Measurements from ENCODE around the gene TLE4. TPM values are rescaled to one million over a fixed set of nuclear protein-coding genes. Genes with fewer than 3 reads are reported as not detected.

TLE4 gene
- total and polyA plus RNA-seq, 10 of the 15 experiments (the other 5 are each of a cell fraction or from before 2014, with no cell fraction given) = 5.3 to 53.3 (median 23.3) TPM

DNA sequence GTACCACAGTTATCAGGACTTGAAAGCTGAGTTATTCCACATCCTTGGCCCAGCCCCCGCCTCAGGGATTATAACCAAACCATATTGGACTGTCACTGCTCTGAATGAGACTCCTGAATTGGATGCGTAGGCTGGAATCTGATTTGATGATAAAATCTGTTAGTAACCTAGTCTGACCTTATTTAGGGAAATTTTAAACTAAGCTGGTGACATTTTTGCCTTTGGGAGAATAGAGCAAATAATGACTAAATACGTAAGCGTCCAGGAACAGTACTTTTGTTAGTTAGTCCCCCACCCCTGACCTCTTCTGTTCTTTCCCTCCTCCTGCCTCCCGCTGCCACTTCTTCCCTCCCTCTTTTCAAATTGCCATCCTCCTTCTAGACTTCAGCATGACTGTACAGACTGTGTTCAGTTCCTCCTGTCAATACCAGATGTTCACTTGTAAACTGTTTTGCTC is 92.6 kb downstream of the TLE4 start:
- H3K36me3 ChIP-seq (ENCODE audit: control insufficient read depth in 2 of 2, insufficient read depth in 2 of 2, low read length in 1 of 2) = no peaks in the 10 kb centered on the region
- ATAC-seq (no peak), FAIRE-seq (no peak), DNase-seq (ENCODE audit: low read depth, low spot score) (no peak)
- no peaks in the 10 kb centered on the region for H3K9me3 ChIP-seq (replicated peaks; ENCODE audit: control insufficient read depth, insufficient read depth, low read length)
- H4K20me1 ChIP-seq (ENCODE audit: control insufficient read depth, insufficient read depth) = no peaks in the 10 kb centered on the region
- no TSS peak for BruUV-seq (replicated peaks)
- no peaks in the 10 kb centered on the region for H3K79me2 ChIP-seq (ENCODE audit: control insufficient read depth, insufficient read depth, low read length)
- intact Hi-C loops (cut with micrococcal nuclease; ENCODE audit: unreplicated experiment) (no loop called here), in situ Hi-C loops (cut with MboI) (no loop called here)
- H2AFZ ChIP-seq (ENCODE audit: control insufficient read depth, low read depth, low read length) = no peak overlapping the region
- RAD21 ChIA-PET (ENCODE audit: unreplicated experiment) = interaction anchor here (1.2 to 1.4 kb wide), 2 partner anchors 24 to 93 kb away, joined by 3 to 4 read pairs; partner anchors contain the start of gene TLE4
- no peaks in the 10 kb centered on the region for H3K27me3 ChIP-seq (replicated peaks in 1 of 2; ENCODE audit: control insufficient read depth in 2 of 2, insufficient read depth in 2 of 2, low read length in 1 of 2)
- CTCF ChIA-PET = no interaction called here
- SMC1A ChIA-PET (ENCODE audit: uncharacterized antibody, unreplicated experiment) = interaction anchor here (0.6 to 1.5 kb wide), 4 partner anchors 13 to 49 kb away, joined by 3 to 5 read pairs (median 4); no protein-coding TSS in a partner anchor
- 82% methylated on average over 5 of the region's 5 CpGs for WGBS (ENCODE audit: insufficient coverage, insufficient replicate concordance, low lambda C conversion rate, missing lambda C conversion rate)
- no peak overlapping the region for H3K4me2 ChIP-seq (ENCODE audit: control insufficient read depth, insufficient read depth)
- TF ChIP-seq SUPT20H (IDR thresholded peaks at IDR 0.05; ENCODE audit: borderline replicate concordance, control insufficient read depth, low read depth, low read length) = no peak
- TF ChIP-seq, protein P1, sequence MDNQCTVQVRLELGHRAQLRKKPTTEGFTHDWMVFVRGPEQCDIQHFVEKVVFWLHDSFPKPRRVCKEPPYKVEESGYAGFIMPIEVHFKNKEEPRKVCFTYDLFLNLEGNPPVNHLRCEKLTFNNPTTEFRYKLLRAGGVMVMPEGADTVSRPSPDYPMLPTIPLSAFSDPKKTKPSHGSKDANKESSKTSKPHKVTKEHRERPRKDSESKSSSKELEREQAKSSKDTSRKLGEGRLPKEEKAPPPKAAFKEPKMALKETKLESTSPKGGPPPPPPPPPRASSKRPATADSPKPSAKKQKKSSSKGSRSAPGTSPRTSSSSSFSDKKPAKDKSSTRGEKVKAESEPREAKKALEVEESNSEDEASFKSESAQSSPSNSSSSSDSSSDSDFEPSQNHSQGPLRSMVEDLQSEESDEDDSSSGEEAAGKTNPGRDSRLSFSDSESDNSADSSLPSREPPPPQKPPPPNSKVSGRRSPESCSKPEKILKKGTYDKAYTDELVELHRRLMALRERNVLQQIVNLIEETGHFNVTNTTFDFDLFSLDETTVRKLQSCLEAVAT (IDR thresholded peaks at IDR 0.05) = no peak
- TF ChIP-seq SMAD1 (IDR thresholded peaks at IDR 0.05; ENCODE audit: low read depth, partially characterized antibody) = no peak
- TF ChIP-seq DPF2 (IDR thresholded peaks at IDR 0.05) = no peak
- TF ChIP-seq, protein P2, sequence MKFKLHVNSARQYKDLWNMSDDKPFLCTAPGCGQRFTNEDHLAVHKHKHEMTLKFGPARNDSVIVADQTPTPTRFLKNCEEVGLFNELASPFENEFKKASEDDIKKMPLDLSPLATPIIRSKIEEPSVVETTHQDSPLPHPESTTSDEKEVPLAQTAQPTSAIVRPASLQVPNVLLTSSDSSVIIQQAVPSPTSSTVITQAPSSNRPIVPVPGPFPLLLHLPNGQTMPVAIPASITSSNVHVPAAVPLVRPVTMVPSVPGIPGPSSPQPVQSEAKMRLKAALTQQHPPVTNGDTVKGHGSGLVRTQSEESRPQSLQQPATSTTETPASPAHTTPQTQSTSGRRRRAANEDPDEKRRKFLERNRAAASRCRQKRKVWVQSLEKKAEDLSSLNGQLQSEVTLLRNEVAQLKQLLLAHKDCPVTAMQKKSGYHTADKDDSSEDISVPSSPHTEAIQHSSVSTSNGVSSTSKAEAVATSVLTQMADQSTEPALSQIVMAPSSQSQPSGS (IDR thresholded peaks at IDR 0.05; ENCODE audit: low read length) = no peak
- no peak for TF ChIP-seq RB1 (IDR thresholded peaks at IDR 0.05; ENCODE audit: borderline replicate concordance)
- no peak for TF ChIP-seq PKNOX1 (IDR thresholded peaks at IDR 0.05)
- no peak for TF ChIP-seq ELK1 (IDR thresholded peaks at IDR 0.05; ENCODE audit: low read depth, low read length)
- TF ChIP-seq PAX5 (IDR thresholded peaks at IDR 0.05; ENCODE audit: borderline replicate concordance, low read depth, low read length) = no peak
- POLR2A ChIA-PET = interaction anchor here (0.6 kb wide), 1 partner anchor 171 kb away, joined by 3 read pairs; no protein-coding TSS in a partner anchor
- H3K27ac ChIP-seq (ENCODE audit: control insufficient read depth, insufficient read depth) = no peak overlapping the region
- no peak overlapping the region for H3K9ac ChIP-seq (ENCODE audit: control insufficient read depth, insufficient read depth, low read length)
- no peak overlapping the region for H3K4me3 ChIP-seq
- no peaks in the 10 kb centered on the region for H3K4me1 ChIP-seq (ENCODE audit: control insufficient read depth, insufficient read depth, low read length)
